Natural killer cell (primary cell): ENCODE results near the gene GRHL1. TPM values are rescaled to one million over a fixed set of nuclear protein-coding genes. Genes with fewer than 3 reads are reported as not detected.
A peak's percentile ranks its signal among the peaks of the same experiment; 100 is the strongest.

Source experiments
- ATAC-seq, 3 donors: fragments of 150-1000 bp in 2 of 3; fragments of 200-7000 bp in 1 of 3; cut with Tn5 transposase; 1 replicate in 1 of 3; 2 replicates in 2 of 3; pipeline ENCODE4 v1.10.0; 2021; ENCODE audit warnings: mild to moderate bottlenecking in 2 of 3, moderate library complexity in 2 of 3
- DNase-seq, 2 donors: peaks; one replicate each; pipeline versions ENCODE4 v3.0.0 to v3.0.0-alpha.2; 2013 to 2021; ENCODE audit warnings: mixed read lengths in 1 of 2
- H3K27ac ChIP-seq: one replicate; pipeline ENCODE4 v1.5.1; 2013; ENCODE audit warnings: mild to moderate bottlenecking, low read length
- H3K27me3 ChIP-seq: one replicate; pipeline ENCODE4 v1.6.1; 2013; ENCODE audit warnings: low read length; ENCODE audit not compliant: control insufficient read depth, insufficient read depth
- H3K36me3 ChIP-seq: one replicate; pipeline ENCODE4 v1.6.1; 2013; ENCODE audit warnings: low read length; ENCODE audit not compliant: control insufficient read depth, insufficient read depth
- H3K4me1 ChIP-seq: one replicate; pipeline ENCODE4 v1.6.1; 2013; ENCODE audit warnings: low read length; ENCODE audit not compliant: control insufficient read depth, insufficient read depth
- H3K4me3 ChIP-seq: one replicate; pipeline ENCODE4 v1.5.1; 2013; ENCODE audit warnings: low read length
- H3K9me3 ChIP-seq: one replicate; pipeline ENCODE4 v1.6.1; 2013; ENCODE audit warnings: low read length; ENCODE audit not compliant: control insufficient read depth, insufficient read depth
- H3K27ac Mint-ChIP-seq, 2 donors: one replicate each; pipeline ENCODE4 v1.8.0; 2022; ENCODE audit warnings: mild to moderate bottlenecking in 2 of 2, mixed read lengths in 2 of 2, moderate library complexity in 1 of 2
- H3K27me3 Mint-ChIP-seq, 2 donors: one replicate each; pipeline ENCODE4 v1.8.0; 2022; ENCODE audit warnings: low read depth in 2 of 2, mixed read lengths in 2 of 2
- H3K36me3 Mint-ChIP-seq: one replicate; pipeline ENCODE4 v1.8.0; 2022; ENCODE audit warnings: mixed read lengths
- H3K4me1 Mint-ChIP-seq, 2 donors: one replicate each; pipeline ENCODE4 v1.8.0; 2022; ENCODE audit warnings: mixed read lengths in 2 of 2
- H3K4me3 Mint-ChIP-seq: one replicate; pipeline ENCODE4 v1.8.0; 2022; ENCODE audit warnings: mild to moderate bottlenecking, moderate library complexity, mixed read lengths
- H3K9me3 Mint-ChIP-seq, 2 donors: one replicate each; pipeline ENCODE4 v1.8.0; 2022; ENCODE audit warnings: mixed read lengths in 2 of 2
- WGBS: methylation state at CpG from one replicate; pipeline ENCODE4 v1.1.7; 2013; ENCODE audit warnings: missing lambda C conversion rate; ENCODE audit not compliant: insufficient coverage; 5-methylcytosine and 5-hydroxymethylcytosine counted together
- intact Hi-C: fragments of 100-400 bp; cut with micrococcal nuclease; formaldehyde crosslinking; loops from one replicate; pipeline ENCODE4 v1.14.2; 2022
- total RNA-seq, 4 donors: library from RNA; stranded (reverse); fragments of 120-200 nt in 1 of 4; gene quantifications; one replicate each; pipeline versions ENCODE4 v1.2.3 to v1.2.4, GENCODE V29; 2013 to 2022
- TF ChIP-seq, protein P1 (sequence below): fragments of 200-600 bp; IDR thresholded peaks from one replicate; pipeline ENCODE4 v1.8.0; 2022; ENCODE audit warnings: antibody characterized with exemption

Gene GRHL1
- total RNA-seq, 3 donors from 2014 or later (not counting 1 experiment from before 2014, with no cell fraction given) = 1.6 to 3.6 (median 3.2) TPM

DNA sequence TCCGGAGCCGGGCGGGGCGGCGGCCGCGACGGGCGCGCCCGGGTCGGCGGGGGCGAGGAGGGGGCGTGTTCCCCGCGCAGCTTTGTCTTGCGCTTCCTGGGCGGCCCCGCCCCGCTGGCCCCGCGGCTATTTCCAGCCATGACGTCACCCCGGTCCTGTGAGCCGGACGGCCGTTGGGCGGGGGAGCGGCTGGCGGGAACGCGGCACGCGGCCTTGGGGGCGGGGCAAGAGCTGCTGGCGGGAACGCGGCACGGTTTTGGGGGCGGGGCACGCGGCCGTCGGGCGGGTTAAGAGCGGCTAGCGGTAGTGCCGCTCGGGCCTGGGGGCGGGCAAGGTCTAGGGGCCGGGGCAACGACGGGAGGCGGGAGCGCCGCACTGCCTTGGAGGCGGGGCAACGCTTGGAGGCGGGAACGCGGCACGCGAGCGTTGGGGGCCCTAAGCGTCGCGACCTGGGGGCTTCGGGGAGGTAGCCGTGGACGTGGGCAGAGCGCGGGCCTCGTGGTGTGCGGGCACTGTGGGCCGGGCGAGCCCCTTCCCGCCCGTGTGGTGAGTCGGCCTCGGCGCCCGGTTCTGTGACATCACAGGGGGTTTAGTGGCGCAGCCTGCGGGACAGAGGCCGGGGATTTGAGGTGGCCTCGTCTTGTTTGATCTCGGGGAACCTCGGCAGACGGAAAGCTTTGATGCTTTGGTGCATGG, 92.6 kb downstream of the GRHL1 start:
- Histone ChIP-seq H3K4me3 (peak overlapping the region; percentile 43), H3K4me1 (peaks cover 30% of the 10 kb centered on the region), H3K27ac (peak overlapping the region; percentile 75), H3K9me3 (no peaks in the 10 kb centered on the region), H3K27me3 (no peaks in the 10 kb centered on the region), H3K36me3 (peaks cover 18% of the 10 kb centered on the region)
- Mint-ChIP-seq H3K4me3 (peak overlapping the region; percentile 82), H3K27me3 (no peaks in the 10 kb centered on the region), H3K9me3 (no peaks in the 10 kb centered on the region), H3K4me1 (peaks cover 14 to 46% of the 10 kb centered on the region in 2 donors), H3K27ac (peak overlapping the region; percentile 95 to 96), H3K36me3 (no peaks in the 10 kb centered on the region)
- peak; percentile 62 to 79 (median 63) for ATAC-seq
- peak; percentile 90 to 95 for DNase-seq
- 17% methylated on average over 90 of the region's 90 CpGs for WGBS
- TF ChIP-seq, protein P1, sequence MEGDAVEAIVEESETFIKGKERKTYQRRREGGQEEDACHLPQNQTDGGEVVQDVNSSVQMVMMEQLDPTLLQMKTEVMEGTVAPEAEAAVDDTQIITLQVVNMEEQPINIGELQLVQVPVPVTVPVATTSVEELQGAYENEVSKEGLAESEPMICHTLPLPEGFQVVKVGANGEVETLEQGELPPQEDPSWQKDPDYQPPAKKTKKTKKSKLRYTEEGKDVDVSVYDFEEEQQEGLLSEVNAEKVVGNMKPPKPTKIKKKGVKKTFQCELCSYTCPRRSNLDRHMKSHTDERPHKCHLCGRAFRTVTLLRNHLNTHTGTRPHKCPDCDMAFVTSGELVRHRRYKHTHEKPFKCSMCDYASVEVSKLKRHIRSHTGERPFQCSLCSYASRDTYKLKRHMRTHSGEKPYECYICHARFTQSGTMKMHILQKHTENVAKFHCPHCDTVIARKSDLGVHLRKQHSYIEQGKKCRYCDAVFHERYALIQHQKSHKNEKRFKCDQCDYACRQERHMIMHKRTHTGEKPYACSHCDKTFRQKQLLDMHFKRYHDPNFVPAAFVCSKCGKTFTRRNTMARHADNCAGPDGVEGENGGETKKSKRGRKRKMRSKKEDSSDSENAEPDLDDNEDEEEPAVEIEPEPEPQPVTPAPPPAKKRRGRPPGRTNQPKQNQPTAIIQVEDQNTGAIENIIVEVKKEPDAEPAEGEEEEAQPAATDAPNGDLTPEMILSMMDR = no peak
- intact Hi-C loops = loop anchor here (2.0 kb wide), 1 partner anchor 77 kb away; no protein-coding TSS in a partner anchor

DNA sequence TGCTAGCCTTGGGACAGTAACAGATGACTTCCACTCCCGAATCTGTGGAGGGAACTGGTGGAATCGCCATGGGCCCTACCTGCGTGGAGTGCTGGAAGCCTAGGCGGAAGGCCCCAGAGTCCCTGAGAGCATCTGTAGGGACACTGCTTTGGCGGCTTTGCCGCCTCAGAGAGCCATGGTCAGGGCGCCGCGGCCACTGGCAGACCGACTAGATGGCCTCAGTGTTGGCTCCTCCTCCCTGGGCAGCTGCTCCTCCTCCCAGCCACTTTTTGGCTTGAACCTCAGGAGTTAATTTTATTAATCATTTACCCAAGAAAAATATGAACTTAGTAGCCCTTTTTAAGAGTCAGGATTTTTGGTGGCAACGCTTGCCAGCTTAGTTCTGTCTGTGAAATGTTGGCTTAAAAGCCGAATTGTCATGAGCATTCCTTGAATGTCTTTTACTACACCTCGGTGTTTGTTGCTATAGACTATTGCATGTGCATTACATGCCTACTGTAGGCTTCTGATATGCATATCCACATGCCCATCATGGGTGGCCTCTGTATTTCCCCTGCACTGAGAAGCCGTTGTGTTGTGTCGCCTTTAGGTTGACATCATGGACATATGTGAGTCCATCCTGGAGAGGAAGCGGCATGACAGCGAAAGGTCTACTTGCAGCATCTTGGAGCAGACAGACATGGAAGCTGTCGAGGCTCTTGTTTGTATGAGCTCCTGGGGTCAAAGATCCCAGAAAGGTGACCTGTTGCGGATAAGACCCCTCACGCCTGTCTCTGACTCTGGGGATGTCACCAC, 94.3 kb downstream of the GRHL1 start:
- 96% methylated on average over 20 of the region's 20 CpGs for WGBS
- no peak for ATAC-seq
- no peak overlapping the region for H3K4me3 ChIP-seq
- peak overlapping the region; percentile 95 to 96 for H3K27ac Mint-ChIP-seq
- H3K27me3 ChIP-seq = no peaks in the 10 kb centered on the region
- no peaks in the 10 kb centered on the region for H3K9me3 Mint-ChIP-seq
- TF ChIP-seq, protein P1 = no peak
- no peaks in the 10 kb centered on the region for H3K27me3 Mint-ChIP-seq
- H3K9me3 ChIP-seq = no peaks in the 10 kb centered on the region
- H3K4me1 Mint-ChIP-seq = peaks cover 14 to 47% of the 10 kb centered on the region in 2 donors
- H3K36me3 Mint-ChIP-seq = peaks cover 6% of the 10 kb centered on the region
- H3K4me1 ChIP-seq = peaks cover 30% of the 10 kb centered on the region
- DNase-seq = no peak
- H3K27ac ChIP-seq = no peak overlapping the region
- H3K36me3 ChIP-seq = peaks cover 29% of the 10 kb centered on the region
- H3K4me3 Mint-ChIP-seq = peak overlapping the region; percentile 28
- intact Hi-C loops = loop anchor here (2.0 to 5.0 kb wide), 2 partner anchors 75 to 903 kb away; no protein-coding TSS in a partner anchor

DNA sequence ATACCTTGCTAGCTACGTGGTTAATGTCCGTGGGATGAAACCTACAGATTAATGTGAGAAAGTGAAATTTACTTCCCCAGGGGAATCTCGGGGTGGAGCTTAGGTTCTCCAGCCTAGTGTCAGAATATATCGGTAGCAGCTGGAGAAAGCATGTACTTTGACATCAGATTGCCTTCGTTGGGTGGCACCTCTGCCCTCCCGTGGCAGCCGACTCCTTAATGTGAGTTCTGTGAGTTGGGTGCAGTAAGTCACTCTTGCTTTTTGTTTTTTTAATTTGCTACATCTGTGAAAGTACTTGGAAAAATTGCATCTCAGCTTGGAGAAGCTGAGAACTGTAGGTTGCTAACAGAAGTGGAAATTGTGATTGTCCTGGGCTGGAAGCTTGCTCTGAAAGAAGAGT, 95.4 kb downstream of the GRHL1 start:
- no peak for ATAC-seq
- H3K27ac Mint-ChIP-seq = peak overlapping the region; percentile 29 to 96
- no peaks in the 10 kb centered on the region for H3K27me3 ChIP-seq

More for the DNA sequence above, 95.4 kb downstream of the GRHL1 start:
- 89% methylated on average over 7 of the region's 7 CpGs for WGBS
- Histone ChIP-seq H3K4me1 (peaks cover 26% of the 10 kb centered on the region), H3K27ac (no peak overlapping the region), H3K9me3 (no peaks in the 10 kb centered on the region), H3K4me3 (no peak overlapping the region), H3K36me3 (peaks cover 31% of the 10 kb centered on the region)
- DNase-seq = no peak
- no peak overlapping the region for H3K4me3 Mint-ChIP-seq
- no peaks in the 10 kb centered on the region for H3K9me3 Mint-ChIP-seq
- TF ChIP-seq, protein P1 = no peak
- peaks cover 6% of the 10 kb centered on the region for H3K36me3 Mint-ChIP-seq
- no peaks in the 10 kb centered on the region for H3K27me3 Mint-ChIP-seq
- intact Hi-C loops = loop anchor here (5.0 kb wide), 1 partner anchor 905 kb away; no protein-coding TSS in a partner anchor
- peaks cover 14 to 38% of the 10 kb centered on the region in 2 donors for H3K4me1 Mint-ChIP-seq
